Measurements from ENCODE around the gene GSTT2.
"Not testable (repeated sequence)": the region's sequence is repeated elsewhere in the genome, so short reads cannot be mapped to it uniquely, and the experiment has no call there.

GSTT2 gene

DNA sequence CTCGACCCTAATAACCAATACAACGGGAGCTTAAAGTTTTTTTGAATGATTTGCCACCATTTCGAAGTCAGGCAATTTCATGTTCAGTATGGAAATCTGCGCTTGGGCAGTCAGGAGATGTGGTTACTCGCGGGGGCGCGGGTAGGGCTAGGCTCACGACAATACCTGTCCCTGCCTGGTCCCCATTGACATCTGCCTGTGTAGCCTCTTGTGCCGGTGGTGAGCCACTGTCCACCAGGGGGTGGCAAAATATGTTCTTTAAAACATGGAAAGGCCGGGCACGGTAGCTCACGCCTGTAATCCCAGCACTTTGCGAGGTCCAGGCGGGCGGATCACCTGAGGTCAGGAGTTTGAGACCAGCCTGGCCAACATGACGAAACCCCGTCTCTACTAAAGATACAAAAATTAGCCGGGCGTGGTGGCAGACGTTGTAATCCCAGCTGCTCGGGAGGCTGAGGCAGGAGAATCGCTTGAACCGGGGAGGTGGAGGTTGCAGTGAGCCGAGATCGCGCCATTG lies 5.0 kb upstream of the GSTT2 start:
- not testable (repeated sequence) for DNase-seq (ENCODE audit: low spot score)

GRCh38 chr22:23977304-23977703 lies 2.6 kb upstream of the GSTT2 start:
- DNase-seq (ENCODE audit: low spot score), result not testable (repeated sequence)

GRCh38 chr22:23980567-23980966 lies 633 bp downstream of the GSTT2 start:
- DNase-seq (ENCODE audit: low spot score), result not testable (repeated sequence)

GRCh38 chr22:23984430-23984829 lies 4.5 kb downstream of the GSTT2 start:
- DNase-seq (ENCODE audit: low spot score), result no peak

GRCh38 chr22:23986089-23986488 lies 6.2 kb downstream of the GSTT2 start:
- DNase-seq (ENCODE audit: low spot score), result not testable (repeated sequence)

GRCh38 chr22:23986538-23987178 lies 6.7 kb downstream of the GSTT2 start:
- DNase-seq (ENCODE audit: low spot score), result not testable (repeated sequence)

DNA sequence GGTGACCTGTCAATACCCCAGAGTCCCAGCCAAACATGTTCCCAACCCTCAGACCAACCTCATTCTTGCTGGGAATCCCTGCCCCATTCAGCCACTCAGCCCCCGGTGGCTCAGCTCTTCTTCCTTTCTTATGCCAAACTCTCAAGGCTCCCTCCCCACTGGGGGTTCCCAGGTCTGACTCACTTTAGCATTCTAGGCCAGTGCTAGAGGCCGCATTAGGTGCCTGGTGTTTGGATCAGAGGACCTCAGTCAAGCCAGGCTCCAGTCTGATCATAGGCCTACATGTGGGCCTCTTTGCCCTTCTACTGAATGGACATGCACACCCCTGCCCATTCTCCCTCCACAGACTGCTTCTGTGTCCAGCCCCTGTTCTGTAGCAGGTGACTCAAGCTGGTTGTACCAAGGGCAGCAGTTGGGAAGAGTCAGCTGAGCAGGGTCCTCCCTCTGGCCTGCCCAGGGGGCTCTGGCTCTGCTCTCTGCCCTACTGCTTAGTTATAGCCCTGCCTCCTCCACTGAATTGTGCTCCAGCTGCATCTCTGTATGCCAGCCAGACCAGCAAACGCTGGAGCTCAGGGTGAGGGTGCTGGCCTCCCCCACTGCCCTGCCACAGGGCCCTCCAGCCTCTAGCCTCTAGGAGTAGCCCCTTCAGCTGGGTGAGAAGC lies 9.8 kb downstream of the GSTT2 start:
- not testable (repeated sequence) for DNase-seq (ENCODE audit: low spot score)

- not testable (repeated sequence) for DNase-seq (ENCODE audit: low spot score)
These were observed 13.1 kb downstream of the GSTT2 start for GRCh38 chr22:23993080-23993479.

DNA sequence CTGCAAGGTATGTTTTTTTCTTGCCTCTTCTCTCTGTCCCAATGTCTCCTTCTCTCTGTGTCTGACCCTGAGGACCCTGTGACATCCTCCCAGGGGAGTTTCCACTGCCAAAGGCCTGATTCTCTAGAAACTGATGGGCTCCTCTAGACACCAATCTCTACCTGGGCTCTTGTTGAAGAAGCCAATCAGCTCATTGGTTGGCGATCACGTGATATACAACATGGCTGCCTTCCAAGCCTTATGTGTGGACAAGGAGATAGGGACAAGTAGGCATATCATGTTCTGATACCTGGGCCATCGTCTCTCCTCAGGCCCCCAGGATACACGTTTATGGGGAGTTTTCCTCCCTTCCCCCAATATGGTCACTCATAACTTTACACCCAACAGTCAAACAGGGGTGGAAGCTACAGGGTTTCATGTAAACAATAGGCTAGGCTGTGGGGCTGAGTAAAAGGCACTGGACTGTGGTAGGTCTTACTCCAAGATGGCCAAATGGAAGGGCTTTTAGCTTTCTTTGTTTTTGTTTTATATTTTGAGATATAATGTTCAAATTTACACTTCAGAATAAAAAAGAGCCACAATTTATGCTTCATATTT lies 13.7 kb downstream of the GSTT2 start:
- DNase-seq (ENCODE audit: low spot score), result not testable (repeated sequence)

- no peak for DNase-seq (ENCODE audit: low spot score)
These were observed 17.2 kb downstream of the GSTT2 start for GRCh38 chr22:23997092-23997491.

- not testable (repeated sequence) for DNase-seq (ENCODE audit: low spot score)
These were observed 19.8 kb downstream of the GSTT2 start for GRCh38 chr22:23999779-24000178.

DNA sequence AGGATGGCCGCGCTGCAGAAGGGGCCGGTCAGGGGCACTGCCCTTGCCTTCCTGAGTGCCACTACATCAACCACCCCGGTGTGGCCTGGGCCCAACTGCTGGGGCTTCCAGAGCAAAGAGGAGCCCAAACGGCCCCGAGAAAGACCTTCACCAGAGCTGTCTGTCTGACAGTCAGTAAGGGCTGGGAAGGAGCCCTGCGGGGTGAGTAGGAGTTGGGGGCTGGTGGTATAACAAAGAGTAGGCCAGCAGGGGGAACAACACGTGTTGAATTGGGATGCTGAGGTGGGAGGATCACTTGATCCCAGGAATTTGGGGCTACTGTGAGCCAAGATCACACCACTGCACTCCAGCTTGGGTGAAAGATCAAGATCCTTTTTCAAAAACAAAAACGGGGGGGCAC lies 21.4 kb downstream of the GSTT2 start:
- no peak for DNase-seq (ENCODE audit: low spot score)

GRCh38 chr22:24002272-24002671 lies 22.3 kb downstream of the GSTT2 start:
- DNase-seq (ENCODE audit: low spot score), result no peak

DNA sequence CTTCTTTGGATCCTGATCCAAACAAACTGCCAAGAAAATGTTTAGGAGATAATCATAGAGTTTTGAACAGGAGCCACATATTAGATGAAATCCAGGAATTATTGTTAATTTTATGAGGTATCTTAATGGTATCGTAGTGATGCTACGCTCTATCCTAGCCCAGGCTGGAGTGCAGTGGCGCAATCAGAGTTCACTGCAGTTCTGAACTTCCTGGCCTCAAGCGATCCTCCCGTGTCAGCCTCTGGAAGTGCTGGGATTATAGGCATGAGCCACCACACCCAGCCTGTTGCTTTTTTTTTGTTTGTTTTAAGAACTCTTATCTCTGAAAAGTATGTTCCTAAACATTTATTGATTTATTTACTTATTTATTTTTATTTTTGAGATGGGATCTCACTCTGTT lies 22.9 kb downstream of the GSTT2 start:
- DNase-seq (ENCODE audit: low spot score), result no peak

GRCh38 chr22:24003887-24004286 lies 24.0 kb downstream of the GSTT2 start:
- no peak for DNase-seq (ENCODE audit: low spot score)

- DNase-seq (ENCODE audit: low spot score), result no peak
These were observed 25.3 kb downstream of the GSTT2 start, which contains the start of gene GSTT4 for GRCh38 chr22:24005201-24005600. Gene GSTT4, minus strand, starts transcription at chr22:24005453. Its CDS starts 97 bp downstream, at chr22:24005356.

- DNase-seq (ENCODE audit: low spot score), result no peak
These were observed 26.4 kb downstream of the GSTT2 start for GRCh38 chr22:24006207-24006913.

GRCh38 chr22:24006914-24007214 lies 26.9 kb downstream of the GSTT2 start:
- DNase-seq (ENCODE audit: low spot score), result no peak

GRCh38 chr22:24007253-24008021 lies 27.5 kb downstream of the GSTT2 start:
- no peak for DNase-seq (ENCODE audit: low spot score)

GRCh38 chr22:24008022-24008283 lies 28.0 kb downstream of the GSTT2 start:
- DNase-seq (ENCODE audit: low spot score), result no peak

DNA sequence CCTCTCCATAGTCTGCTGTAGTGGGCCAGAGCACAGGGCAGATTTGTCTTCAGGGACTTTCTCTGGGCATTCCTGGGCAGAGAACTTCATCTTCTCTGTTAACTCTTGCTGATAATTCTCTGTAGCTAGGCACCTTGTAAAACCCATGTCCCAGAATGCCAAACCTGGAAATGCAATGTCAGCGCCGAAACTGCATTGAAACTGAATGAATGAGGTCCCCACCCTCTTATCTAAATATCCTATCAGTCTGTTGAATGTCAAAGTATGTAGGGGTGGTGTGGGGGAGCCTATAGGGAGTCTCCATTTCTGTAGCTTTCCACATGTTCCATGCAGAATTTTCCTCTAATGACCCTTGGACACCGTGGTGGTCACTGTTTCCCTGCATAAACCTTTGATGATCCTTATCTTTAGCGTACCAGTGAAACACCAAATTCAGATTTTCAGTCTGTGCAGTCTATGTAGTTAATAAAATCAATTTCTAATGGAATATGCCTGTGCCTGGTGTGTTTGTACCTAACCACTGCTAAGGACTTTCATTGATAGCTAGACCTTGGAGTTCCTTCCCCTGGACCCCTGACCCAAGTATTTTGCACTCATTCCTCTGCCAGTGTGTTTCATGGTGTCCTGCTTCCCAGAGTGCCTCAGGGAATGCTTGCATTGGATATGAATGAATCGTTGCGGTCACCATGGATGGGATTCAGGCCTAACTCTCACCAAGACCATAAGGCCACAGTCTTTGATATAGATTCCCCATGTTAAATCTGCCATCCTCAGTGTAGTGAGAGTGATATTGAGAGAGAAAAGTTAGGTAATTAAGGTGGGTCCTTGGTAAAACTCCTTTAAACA lies 28.7 kb downstream of the GSTT2 start:
- DNase-seq (ENCODE audit: low spot score), result no peak

All from SW480 (cell line).